SK-N-SH (cell line): ENCODE measurements around the gene SMURF1.

Experiments used
- FOSL2 ChIP-seq: IDR thresholded peaks from 2 replicates; pipeline ENCODE4 v1.4.0; 2012; ENCODE audit warnings: low read depth, mild to moderate bottlenecking, moderate library complexity, borderline replicate concordance
- USF2 ChIP-seq: fragments of 150-350 bp; IDR thresholded peaks from 2 replicates; pipeline ENCODE4 v1.6.1; 2017; ENCODE audit warnings: antibody characterized with exemption, low read length, low read depth, borderline replicate concordance

DNA sequence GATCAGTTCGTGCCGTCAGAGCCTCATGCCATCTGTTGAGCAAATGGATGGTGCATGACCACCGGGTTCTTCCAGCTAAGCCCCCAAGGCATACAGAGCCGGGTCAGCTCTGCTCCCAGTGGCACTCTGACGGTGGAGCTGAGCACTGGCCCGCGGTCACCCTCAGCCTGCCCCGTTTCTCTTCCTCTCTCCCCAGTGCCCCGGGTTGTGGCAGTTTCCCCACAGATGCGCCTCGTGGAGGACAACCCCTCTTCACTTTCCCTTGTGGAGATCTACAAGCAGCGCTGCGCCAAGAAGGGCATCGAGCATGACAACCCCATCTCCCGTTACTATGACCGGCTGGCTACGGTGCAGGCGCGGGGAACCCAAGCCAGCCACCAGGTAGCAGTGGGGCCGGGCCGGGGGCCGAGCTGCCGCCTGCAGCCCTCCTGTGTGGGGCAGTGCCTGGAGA is 135.7 kb downstream of the SMURF1 start:
- TF ChIP-seq FOSL2 (no peak), USF2 (no peak)
